ENCODE results near the gene SRD5A1.
"Not testable (repeated sequence)": the region's sequence is repeated elsewhere in the genome, so short reads cannot be mapped to it uniquely, and the experiment has no call there.

The SRD5A1 gene

DNA sequence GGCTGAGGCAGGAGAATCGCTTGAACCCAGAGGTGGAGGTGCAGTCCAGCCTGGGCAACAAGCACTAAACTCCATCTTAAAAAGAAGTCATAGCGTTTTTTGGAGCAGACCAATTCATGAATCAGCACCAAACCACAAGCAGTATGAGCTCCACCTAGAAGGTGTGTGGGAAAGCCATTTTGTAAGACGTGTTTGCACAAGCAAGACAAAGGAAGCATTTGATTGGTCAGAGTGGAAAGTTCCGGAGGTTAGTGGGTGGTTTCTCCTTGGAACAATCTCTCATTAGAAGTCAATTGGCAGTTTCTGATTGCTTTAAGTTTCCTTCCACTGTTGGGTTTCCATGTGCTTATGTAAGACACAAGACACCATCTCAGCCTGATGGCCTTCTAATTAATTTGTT lies 5.0 kb downstream of the SRD5A1 start:
- no peak for DNase-seq (ENCODE audit: extremely low read depth in 1 of 2, low read depth in 1 of 2)

DNA sequence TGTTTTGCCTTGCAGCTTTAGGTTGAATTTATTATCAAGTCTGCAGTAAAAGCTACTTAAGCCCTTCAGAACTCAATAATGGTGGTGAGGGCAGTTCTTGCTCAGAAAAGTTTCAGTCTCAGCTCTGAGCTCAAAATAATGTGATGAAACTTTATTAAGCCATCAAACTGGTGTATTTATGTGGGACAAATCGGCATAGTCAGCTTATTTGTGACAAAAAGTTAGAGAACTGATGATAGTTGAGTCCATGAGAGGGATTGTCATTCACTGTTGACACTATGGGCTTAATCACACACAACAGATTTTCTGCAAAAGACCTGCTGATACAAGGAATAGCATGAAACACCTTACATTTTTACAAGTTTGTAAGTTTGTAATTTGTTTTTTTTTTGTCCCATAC lies 9.4 kb downstream of the SRD5A1 start:
- no peak for DNase-seq (ENCODE audit: extremely low read depth in 1 of 2, low read depth in 1 of 2)

DNA sequence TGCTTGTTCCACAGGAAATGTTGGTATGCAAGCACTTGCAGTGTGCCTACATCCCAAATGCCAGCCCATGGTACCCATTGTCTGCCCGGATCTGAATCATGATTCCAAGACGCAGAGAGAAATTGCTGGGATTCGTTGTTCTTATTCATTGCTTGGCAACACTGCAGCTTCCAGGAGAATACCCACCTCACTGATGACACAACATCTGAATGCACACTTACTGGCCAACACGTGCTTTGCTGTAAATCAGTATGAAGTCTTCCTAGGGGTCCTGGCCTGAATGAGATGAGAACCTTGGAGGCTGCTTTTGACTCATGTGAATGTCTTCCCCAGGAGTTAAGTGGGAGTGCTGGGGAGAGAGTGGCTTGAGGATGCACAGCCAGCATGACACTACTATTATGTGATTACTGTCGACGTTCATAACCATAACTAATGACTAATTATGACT lies 11.6 kb downstream of the SRD5A1 start:
- no peak for DNase-seq (ENCODE audit: extremely low read depth in 1 of 2, low read depth in 1 of 2)

DNA sequence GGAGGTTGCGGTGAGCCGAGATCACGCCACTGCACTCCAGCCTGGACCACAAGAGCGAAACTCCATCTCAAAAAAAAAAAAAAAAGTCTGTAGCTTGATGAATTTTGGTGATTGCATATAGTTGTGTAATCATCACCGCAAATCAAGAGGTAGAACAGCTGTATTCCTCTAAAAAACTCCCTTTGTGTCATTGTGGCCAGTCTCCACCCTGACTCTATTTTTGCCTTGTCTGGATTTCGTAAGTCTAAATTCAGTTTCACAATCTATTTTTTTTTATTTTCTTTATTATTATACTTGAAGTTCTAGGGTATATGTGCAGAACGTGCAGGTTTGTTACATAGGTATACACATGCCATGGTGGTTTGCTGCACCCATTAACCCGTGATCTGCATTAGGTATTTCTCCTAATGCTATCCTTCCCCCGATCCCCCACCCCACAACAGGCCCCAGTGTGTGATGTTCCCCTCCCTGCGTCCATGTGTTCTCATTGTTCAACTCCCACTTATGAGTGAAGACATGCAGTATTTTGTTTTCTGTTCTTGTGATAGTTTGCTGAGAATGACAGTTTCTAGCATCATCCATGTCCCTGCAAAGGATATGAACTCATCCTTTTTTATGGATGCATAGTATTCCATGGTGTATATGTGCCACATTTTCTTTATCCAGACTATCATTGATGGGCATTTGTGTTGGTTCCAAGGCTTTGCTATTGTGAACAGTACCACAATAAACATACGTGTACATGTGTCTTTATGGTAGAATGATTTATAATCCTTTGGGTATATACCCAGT lies 12.5 kb downstream of the SRD5A1 start:
- not testable (repeated sequence) for DNase-seq (ENCODE audit: extremely low read depth in 1 of 2, low read depth in 1 of 2)

DNA sequence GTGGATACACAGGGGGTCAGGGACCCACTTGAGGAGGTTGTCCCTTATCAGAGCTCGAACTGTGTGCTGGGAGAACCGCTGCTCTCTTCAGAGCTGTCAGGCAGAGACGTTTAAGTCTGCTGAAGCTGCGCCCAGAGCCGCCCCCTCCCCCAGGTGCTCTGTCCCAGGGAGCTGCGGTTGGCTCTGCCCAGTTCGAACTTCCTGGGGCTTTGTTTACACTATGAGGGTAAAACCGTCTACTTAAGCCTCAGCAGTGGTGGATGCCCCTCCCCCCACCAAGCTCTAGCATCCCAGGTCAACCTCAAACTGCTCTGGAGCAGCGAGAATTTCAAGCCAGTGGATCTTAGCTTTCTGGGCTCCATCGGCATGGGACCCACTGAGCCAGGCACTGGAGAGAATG lies 15.9 kb downstream of the SRD5A1 start:
- DNase-seq (ENCODE audit: extremely low read depth in 1 of 2, low read depth in 1 of 2) = no peak

GRCh38 chr5:6649681-6650080 lies 16.4 kb downstream of the SRD5A1 start:
- no peak for DNase-seq (ENCODE audit: extremely low read depth in 1 of 2, low read depth in 1 of 2)

GRCh38 chr5:6652025-6652424 lies 18.8 kb downstream of the SRD5A1 start:
- DNase-seq (ENCODE audit: extremely low read depth in 1 of 2, low read depth in 1 of 2) = no peak

GRCh38 chr5:6655432-6655831 lies 22.2 kb downstream of the SRD5A1 start:
- no peak for DNase-seq (ENCODE audit: extremely low read depth in 1 of 2, low read depth in 1 of 2)

DNA sequence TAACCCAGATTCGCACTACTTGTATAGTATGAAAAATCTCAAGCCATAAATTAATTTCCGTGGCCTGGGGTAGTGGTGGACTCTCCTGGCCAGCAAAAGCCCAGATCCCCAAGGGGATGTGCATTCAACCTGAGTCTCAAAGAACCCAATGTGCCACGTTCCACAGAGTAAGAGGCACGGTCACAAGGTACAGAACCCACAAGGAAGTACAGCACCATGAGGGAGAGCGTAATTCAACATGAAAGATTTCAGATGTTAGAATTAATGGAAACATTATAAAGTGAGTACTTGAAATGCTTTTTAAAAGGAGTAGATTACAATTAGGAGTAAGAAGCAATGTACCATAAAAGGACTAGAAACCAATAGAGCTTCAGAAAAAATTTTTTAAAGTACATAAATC lies 23.4 kb downstream of the SRD5A1 start:
- no peak for DNase-seq (ENCODE audit: extremely low read depth in 1 of 2, low read depth in 1 of 2)

DNA sequence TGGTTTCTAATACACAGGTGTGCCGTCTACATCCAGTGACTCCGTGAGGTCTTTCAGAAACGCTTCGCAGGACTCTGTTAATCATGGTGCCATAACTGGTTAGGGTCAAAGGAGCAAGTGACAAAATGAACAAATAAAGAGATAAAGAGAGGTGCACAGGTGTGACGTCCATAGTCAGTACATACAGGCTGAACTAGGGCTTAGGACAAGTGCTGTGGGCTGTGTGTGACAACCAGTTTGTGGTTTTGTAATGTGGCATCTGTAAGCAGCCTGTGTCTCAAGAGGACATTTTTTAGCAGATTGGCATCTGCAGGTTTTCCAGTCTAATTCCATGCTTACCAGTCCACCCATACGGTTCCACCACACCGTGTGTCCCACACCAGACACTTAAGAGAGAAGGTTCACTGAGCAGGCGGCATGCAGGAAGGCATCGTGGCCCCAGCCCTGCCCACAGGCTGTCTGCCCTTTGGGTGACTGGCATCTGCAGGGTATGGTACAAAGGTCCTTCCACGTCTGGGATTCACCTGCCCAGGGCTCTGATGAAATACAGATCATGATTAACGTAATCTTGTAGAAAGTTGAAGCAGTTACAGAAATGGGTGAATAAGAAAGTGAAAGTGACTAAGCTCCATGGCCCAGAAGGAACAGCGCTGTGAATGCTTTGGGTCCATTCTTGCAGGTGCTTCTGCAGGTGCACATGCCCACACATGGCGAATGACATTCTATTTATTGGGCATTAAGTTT lies 26.9 kb downstream of the SRD5A1 start:
- no peak for DNase-seq (ENCODE audit: extremely low read depth in 1 of 2, low read depth in 1 of 2)

DNA sequence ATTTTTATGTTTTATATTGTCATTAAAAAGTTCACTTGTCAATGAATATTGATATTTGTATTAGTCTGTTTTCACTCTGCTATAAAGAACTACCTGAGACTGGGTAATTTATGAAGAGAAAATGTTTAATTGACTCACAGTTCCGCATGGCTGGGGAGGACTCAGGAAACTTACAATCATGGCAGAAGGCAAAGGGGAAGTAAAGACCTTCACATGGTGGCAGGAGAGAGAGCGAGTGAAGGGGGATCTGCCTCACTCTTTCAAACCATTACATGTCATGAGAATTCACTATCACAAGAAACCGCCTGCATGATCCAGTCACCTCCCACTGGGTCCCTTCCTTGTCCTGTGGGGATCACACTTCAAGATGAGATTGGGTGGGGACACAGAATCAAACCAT lies 27.4 kb downstream of the SRD5A1 start:
- no peak for DNase-seq (ENCODE audit: extremely low read depth in 1 of 2, low read depth in 1 of 2)

DNA sequence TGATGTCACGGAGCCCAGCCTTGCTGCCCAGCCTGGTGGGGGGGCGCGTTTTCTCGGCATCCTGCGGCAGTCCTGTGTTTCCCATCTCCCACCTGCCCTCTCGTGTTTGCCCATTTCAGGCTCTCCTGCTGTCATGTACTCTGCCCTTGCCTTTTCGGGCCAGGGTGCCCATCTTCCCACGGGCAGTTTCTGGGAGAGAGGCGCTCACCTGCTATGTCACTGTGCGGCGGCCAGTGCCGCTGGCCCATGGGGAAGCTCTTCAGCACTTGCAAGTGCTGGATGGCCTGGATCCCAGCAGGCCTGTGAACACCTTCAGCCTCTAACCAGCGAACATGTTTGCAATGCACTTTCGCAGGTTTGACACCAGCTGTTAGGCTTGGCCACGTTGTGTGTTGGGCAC lies 33.5 kb downstream of the SRD5A1 start:
- no peak for DNase-seq (ENCODE audit: extremely low read depth in 1 of 2, low read depth in 1 of 2)

GRCh38 chr5:6667648-6668047 lies 34.4 kb downstream of the SRD5A1 start:
- DNase-seq (ENCODE audit: extremely low read depth in 1 of 2, low read depth in 1 of 2) = no peak

DNA sequence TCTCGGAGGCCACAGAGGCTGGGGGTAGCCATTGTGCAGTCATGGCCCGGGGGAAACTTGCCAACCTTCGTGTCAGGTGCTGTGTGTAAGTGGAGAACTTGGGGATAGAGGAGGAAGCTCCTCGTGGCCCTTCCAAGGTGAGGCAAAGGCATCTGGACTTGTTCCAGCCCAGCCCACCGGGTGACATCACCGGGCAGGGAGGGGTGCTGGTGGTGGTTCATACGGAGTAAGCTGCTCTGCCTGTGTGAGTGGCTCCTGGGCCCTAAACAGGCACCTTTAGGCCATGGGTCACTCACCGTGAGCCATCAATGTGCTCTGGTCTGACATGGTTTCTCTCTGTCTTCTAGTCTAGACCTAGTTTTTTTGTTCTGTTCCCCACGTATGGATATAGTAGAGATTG lies 35.5 kb downstream of the SRD5A1 start:
- DNase-seq (ENCODE audit: extremely low read depth in 1 of 2, low read depth in 1 of 2) = not testable (repeated sequence)

GRCh38 chr5:6673031-6673430 lies 39.8 kb downstream of the SRD5A1 start:
- DNase-seq (ENCODE audit: extremely low read depth in 1 of 2, low read depth in 1 of 2) = no peak

DNA sequence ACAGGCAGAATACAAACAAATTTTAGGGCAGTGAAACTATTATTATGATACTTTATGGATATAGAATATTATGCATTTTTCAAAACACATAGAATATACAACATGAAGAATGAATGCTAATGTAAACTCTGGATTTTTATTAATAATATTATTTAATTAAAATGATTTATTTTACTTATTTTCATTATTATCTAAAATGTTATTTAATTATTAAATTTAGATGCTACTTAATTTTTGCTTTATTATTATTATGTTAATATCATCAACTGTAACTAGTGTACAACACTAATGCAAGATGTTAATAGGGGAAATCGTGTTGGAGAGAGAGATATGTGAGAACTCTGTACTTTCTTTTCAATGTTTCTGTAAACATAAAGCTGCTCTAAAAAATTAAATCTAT lies 40.7 kb downstream of the SRD5A1 start:
- DNase-seq (ENCODE audit: extremely low read depth in 1 of 2, low read depth in 1 of 2) = no peak

DNA sequence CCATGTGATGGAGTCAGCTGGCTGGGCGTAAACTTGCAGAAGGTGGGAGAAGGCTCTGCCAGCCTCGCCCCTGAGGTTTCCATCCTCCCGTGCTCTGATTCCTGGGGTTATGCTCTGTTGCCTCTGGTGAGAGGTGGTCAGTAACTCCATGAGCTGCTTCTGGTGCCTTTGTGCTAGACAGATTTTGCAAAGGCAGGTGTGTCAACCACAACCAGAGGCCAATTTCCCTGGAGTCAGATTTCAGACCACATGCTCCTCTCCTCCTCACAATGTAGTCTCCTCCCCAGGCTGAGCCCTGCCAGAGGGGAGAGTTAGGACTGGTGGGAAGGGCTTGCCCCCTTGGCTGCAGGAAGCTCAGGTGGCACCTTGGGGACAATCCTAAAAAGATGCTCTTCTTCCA lies 41.2 kb downstream of the SRD5A1 start:
- no peak for DNase-seq (ENCODE audit: extremely low read depth in 1 of 2, low read depth in 1 of 2)

DNA sequence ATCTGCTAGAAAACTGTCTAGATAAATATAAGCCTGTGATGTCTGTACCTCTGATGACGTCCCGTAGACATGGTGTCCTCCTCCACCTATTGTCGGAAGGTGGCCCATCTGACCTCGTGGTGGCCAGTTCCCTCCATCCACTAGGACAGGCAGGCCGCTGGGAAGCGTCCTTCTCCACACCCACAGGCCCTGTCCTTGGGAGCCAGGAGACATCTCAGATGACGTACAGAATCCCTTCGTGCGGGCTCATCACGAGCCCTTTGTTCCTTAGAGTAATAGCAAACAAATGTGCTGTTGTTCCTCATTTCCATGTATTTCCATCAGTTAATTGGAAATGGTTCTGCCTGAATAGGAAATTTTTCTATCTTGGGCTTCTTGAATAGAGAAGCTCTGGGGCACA lies 41.6 kb downstream of the SRD5A1 start:
- no peak for DNase-seq (ENCODE audit: extremely low read depth in 1 of 2, low read depth in 1 of 2)

DNA sequence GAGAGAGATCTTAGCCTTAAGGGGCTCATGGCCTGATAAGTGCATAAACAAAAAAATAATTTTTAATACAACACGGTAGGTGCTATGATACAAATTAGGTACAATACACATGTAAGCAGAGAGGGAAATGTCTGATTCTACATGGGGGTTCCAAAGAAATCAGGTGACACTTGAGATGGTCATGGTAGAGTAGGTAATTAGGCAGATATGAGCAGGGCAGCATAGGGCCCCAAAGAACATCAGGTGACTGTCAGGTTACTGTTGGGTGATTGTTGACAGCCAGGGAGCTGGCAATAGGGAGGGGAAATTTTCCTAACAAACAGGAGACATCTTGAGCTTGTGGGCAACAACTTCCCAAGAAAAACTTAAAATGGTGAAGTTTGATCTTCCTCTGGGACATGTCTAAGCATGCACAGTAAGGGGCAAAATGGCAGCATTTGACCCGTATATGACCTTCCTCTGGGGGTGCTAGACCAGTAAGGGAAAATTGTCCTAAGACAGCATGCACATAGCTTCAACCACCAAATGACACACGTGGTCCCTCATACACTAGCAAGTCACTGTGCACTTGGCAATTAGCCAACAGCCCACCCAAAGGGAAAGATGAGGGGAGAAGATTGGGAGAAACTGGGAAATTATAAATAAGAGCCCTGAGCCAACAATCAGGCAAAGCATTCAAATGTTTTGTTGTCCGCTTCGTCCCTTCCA lies 42.7 kb downstream of the SRD5A1 start:
- DNase-seq (ENCODE audit: extremely low read depth in 1 of 2, low read depth in 1 of 2) = no peak

DNA sequence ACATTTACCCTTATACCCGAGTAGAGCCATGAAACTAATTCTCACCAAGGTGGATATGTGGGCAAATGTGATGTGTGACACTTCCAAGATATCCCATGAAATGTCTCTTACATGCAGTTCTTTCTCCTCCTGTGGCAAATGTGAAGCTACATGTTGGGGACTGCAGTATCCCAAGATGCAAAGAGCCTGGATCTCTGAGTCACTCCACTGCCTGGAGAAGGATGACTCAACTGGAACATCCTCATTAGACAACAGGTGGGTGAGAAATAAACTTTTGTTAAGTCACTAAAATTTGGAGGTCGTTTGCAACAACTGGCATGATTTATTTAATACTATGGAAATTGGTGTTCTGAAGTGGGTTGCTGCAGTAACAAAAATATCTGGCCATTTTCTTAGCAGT lies 43.5 kb downstream of the SRD5A1 start:
- DNase-seq (ENCODE audit: extremely low read depth in 1 of 2, low read depth in 1 of 2) = no peak

DNA sequence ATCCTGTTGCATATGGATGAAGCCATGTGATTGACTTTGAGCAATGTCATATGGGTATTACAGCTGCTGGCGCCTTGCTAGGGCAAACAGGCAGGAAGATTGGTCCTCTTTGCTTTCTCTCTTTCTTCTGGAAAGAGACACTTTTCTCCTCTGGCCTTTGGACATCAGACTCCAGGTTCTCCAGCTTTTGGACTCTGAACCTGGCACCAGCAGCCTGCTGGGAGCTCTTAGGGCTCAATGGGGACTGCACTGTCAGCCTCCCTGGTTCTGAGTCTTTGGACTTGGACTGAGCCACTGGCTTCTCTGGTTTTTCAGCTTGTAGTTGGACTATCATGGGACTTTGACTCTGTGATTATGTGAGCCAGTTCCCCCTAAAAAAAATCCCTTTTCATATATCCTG lies 45.1 kb downstream of the SRD5A1 start:
- no peak for DNase-seq (ENCODE audit: extremely low read depth in 1 of 2, low read depth in 1 of 2)

DNA sequence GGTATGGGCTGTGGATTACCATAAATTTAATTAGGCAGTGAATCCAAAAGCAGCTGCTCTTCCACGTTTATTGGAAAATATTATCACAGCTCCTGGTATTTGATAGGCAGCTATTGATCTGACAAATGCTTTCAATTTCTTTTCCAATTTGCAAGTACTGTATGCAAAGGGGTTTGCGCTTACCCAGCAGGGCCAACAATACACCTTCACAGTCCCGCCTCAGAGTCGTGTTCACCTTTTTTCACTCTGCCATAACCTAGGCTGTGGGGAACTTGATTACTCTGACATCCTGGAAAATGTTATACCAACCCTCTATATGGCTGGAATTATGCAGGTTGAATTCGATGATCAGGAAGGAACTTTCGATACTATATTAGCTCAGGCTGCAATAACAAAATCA lies 47.7 kb downstream of the SRD5A1 start:
- no peak for DNase-seq (ENCODE audit: extremely low read depth in 1 of 2, low read depth in 1 of 2)

Measured in stimulated activated CD8-positive, alpha-beta memory T cell treated with anti-CD3 and anti-CD28 coated beads, Interleukin-7, amount 100 ng/mL, for 48 hours (primary cell).